OCI-M1 (cell line): ENCODE results near the gene DDX49.
"Not testable (repeated sequence)": the region's sequence is repeated elsewhere in the genome, so short reads cannot be mapped to it uniquely, and the experiment has no call there.

Source experiments
- DNase-seq: peaks from one replicate; lab custom pipeline; 2025; lab: John Stamatoyannopoulos, UW

The DDX49 gene

DNA sequence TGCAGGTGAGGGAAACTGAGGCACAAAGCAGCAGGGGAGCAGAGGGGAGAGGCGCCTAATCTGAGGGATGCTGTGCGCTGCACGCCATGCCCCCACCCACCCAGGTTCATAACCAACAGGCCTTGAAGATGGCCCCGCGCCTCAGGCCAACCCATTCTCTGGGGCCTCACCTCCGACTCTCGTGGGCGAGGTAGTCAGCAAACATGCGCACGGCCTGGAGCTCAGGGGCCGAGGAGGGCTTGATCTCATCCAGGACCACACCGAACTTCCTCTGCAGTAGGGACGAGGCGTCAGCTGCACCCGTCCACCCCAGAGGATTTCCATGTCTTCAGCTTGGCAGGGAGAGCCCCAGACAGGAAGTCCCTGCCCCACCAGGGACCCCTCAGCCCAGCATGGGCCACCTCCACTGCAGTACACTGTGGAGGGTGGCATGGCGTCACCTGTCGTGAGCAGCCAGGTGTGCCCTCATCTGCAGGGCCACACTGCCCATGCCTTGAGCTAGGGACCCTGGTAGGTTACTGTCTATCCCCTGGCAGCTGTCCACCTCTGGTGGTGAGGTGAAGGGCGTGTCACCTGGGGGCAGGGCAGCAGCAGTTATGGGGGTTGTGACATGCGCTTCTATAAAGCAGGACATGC is 8.6 kb upstream of the DDX49 start:
- DNase-seq = no peak

DNA sequence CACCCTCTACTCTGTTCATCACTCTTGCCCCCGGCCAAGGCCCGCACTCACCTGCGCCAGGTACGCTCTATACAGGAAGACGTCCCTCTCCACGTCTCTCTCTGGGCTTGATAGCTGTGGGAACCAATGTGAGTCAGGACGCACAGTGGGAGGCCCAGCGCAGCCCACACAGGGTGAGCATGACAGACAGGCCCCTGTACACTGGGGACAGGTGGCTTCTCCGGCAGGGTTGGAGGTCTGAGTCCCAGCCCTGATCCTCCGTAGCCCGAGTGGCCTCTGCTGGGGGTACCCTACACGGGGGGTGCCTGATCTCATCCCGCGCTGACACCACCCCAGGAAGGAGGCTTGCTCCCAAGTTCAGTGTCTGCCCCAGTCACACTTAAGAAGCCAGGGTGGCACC is 6.6 kb upstream of the DDX49 start:
- no peak for DNase-seq

DNA sequence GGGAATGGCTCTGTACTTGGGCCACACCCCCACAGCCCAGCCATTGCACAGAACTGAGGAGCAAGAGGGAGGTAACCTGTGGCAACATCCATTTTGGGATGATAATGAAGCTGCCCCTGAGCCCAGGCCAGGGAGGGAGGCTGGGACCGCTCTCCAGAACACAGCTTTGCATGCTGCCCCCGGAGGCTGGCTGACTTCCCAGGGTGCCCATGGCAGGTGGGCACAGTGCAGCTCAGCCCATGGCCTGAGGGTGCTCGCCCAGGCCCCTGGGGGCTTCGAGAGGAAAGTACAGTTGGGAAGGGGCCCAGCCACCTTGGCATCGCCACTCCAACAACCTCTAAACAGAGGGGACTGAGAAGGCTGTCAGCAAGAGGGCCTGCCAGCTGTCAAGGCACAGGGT is 6.0 kb upstream of the DDX49 start:
- no peak for DNase-seq

DNA sequence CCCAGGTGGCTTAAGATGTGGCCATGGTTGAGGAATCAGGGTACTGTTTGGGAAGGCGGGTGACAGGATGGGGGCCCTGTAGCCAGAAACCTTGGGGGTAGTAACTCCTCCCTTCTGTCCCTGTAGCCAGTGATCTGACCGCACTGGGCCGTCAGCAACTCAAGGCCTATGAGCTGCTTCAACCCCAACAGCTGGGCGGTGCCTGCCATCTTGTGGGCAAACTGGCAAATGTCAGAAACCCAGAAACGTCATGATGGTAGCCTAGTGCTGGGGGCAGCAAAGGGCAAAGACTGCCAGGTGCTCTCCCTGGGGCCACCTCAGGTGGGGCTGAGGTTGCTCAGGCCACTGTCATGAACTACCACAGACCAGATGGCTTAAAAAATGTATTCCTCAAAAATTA is 3.9 kb upstream of the DDX49 start:
- DNase-seq = peak; percentile 43

DNA sequence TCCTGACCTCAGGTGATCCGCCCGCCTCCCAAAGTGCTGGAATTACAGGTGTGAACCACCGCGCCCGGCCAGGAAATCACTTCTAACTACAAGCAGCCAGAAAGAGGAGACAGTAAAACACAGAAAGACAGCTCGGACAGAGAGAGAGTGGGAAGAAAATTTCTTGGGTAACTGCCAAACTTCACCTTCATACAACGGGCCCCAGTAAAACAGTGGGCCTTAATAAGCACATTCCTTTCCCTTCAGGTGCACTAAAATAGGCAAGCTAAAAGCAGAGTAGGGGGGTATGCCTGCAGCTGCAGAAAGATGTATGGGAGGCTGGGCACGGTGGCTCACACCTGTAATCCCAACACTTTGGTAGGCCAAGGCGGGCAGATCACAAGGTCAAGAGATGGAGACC is 1.9 kb upstream of the DDX49 start:
- DNase-seq = not testable (repeated sequence)

DNA sequence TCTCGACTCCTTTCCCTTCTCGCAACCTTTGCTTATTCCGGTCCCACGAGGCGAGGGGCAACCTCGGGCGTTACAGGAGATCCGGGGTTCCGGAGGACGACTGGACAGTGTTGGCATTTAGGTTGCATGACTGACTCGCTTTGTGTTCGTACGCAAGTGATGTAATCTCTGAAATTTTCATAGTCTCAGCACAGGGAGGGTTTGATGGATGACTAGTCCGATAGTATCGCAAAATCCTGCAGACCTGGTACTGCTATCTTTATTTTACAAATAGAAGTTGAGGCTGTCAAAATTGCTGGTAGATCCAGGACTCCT is 342 bp downstream of the DDX49 start:
- DNase-seq = no peak

DNA sequence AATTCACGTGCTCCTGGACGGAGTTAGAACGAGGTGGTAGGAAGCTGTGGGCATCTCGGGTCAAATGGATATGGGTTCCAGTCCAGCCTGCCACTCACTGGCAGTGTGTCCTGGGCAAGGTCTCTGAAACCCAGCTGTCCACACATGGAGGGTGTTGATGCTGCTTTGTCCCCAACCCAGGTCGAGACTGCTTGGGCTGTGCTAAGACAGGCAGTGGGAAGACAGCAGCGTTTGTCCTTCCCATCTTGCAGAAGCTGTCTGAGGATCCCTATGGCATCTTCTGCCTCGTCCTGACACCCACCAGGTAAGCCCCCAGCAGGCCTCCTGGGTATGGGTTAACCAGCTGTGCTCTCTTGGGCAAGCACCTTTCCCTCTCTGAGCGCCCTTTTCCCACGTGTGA is 885 bp downstream of the DDX49 start:
- DNase-seq = no peak

DNA sequence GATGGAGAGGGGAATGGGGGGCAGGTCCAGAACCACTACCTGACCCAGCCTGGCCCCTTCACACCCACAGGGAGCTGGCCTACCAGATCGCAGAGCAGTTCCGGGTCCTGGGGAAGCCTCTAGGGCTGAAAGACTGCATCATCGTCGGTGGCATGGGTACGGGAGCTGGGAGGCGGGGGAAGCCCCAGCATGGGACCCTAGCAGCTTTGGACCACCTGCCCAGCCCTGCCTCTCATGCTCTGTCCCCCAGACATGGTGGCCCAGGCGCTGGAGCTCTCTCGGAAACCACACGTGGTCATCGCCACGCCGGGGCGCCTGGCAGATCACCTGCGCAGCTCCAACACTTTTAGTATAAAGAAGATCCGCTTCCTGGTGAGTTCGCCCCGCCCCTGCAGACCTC is 2.1 kb downstream of the DDX49 start:
- DNase-seq = no peak

DNA sequence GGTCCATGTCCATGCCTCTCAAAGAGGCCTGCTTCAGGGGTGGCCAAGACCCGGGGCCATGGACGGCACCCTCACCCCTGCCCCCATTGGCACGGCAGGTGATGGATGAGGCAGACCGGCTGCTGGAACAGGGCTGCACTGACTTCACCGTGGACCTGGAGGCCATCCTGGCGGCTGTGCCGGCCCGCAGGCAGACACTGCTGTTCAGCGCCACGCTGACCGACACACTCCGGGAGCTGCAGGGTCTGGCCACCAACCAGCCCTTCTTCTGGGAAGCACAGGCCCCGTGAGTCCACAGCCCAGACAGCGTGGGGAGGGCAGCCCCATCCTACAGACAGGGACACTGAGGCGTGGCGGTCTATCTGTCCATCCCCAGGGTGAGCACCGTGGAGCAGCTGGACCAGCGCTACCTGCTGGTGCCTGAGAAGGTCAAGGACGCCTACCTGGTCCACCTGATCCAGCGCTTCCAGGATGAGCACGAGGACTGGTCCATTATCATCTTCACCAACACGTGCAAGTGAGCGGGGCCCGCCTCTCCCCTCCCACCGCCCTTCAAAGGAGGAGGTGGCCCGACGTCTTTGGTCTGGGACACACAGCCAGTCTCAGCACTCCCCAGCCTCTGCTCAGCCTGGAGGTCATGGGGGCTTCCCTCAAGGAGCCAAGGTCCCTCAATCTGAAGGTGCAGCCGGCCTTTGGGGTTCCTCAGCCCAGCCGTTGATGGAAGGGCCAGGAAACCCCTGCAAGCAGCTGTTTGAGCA is 2.9 kb downstream of the DDX49 start:
- DNase-seq = no peak

DNA sequence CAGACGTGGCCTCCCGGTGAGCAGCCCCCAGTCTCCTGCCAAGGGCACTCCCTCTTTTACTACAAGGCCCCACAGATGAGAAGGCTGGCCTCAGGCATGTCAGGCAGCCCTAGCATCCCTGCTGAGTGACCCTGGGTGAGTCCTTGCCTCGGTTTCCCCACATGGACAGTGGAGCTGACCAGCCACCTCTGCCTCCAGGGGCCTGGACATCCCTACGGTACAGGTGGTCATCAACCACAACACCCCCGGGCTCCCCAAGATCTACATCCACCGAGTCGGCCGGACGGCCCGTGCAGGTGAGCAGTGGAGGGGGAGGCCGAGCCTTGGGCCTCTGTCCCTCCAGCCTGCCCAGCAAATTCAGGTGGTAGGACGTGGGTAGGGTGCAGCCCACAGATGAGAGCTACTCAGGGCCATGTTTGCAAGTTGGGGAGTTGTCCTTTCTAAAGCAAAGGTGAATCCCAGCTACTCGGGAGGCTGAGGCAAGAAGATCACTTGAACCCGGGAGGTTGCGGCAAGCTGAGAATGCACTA is 5.2 kb downstream of the DDX49 start:
- DNase-seq = no peak

DNA sequence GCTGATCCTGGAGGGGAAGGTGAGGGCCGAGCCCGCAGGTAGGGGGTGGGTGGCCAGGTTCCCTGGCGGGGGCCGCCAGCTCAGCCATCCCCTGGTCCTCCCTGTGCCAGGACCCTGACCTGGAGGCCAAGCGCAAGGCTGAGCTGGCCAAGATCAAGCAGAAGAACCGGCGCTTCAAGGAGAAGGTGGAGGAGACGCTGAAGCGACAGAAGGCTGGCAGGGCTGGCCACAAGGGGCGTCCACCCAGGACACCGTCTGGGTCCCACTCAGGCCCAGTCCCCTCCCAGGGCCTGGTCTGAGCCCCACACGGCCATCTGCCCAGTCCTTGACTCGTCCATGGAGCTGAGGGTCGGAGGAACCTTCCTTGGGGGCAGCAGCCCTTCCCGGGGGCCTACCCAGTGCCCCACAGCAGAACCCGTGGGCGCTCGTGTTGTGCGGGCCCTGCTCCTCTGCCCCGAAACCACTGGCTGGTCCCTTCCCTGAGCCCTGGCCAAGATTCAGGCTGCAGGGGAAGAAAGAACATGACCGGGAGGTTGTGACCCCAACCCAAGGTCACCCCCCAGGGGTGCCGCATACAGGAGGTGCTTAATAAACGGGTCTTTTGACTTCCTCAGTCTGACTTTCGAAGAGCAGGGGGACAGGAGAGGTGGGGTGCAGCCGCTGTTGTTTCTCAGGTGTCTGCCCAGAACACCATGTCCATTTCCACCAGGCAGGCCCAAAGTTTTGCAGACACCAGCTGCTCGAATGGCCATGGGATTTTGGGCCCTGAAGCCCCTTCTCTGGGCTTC is 8.7 kb downstream of the DDX49 start:
- DNase-seq = no peak

DNA sequence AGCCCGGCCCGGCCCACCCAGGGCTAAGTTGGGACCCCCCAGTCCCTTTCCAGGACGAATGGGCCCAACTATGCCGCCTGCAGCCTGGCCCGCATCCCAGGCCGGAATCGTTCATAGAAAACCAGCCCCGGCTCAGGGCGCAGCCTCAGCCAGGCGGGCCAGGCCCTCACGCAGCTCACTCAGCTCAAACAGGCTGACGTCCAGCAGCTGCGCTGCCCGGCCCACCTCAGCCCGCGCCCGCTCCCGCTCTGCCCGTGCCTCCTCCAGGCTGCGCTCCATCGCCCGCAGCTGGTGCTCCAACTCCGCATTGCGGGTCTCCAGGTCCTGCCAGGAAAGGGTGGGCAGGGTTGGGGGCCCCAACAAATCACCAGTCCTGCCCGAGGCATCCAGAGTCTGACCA is 9.8 kb downstream of the DDX49 start:
- DNase-seq = no peak

DNA sequence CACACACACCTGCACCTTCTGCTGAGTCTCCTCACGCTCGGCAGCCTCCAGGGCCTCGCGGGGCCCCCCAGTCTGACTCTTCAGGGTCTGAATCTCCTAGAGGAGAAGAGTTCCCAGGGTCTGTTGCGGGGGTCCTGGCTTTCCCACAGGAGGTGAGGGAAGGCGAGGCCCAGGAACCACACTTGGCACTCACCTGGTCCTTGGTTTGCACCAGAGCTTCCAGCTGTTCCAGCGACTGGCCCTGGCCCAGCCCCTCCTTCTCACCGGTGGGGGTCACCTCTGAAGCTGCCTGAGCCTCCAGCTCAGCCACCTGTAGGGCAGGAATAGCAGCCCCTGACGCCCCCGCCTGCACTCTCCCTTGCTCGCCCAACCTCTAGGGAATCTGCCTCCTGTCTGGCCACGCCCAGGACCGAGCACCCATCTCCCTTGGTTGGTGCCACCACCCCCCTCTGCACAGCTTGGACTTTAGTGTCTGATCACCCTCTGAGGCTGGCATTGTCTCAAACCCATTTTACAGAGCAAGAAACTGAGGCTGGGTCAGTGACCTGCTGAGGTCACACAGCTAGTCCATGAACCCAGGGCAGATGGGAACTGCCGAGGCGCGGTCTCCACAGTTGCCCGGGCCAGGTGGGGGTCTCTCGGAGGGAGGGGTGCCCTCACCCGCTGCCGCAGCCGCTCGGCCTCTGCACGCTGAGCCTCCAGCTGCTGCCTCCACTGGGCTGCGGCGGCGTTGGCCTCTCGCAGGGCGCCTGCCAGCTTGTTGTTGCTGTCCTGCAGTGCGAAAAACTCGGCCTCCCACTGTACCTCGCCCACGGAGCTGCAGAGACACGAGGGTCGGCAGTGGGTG is 12.0 kb downstream of the DDX49 start:
- no peak for DNase-seq

DNA sequence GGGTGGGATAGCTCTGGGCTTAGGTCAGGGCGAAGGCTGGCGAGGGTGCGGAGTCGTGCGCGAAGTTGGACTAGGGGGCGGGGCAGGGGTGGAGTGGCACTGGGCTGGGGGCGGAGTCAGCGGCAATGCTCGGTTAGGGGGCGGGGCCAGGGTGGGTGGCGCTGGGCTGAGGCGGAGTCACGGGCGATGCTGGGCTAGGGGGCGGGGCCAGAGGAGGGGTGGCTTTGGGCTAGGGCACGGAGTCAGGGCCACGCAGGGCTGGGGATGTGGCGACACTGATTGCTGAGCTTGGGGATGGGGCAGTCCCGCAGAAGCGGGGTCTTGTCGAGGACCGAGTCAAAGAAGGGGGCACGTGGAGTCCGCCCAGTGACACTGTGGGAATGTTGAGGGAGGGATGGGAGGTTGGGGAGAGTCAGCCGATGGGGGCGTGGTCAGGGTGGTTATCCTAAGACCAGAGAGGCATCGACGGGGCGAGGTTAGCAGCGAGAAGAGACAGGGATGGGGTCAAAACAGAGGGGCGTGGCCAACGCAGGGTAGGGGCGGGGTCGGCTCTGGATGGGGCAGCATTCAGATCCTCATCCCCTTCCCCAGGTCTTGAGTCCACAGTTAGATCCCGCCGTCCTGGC is 12.8 kb downstream of the DDX49 start:
- DNase-seq = peak; percentile 77

DNA sequence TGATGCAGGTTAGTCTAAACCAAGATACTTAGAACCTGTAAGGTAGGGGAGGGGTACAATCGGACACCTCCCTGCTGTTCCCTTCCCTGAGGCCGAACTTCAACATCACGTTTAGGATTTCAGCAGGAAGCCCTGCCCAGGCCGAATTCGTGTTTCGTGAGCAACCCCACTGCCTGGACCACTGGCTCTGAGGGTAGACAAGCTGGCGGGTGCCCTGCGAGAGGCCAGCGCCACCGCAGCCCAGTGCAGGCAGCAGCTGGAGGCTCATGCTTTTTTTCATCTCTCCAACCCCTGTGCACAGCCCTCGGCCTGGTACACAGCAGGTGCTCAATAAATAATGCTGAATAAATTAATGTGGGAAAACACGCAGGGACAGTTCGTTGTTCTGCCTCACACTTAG is 13.8 kb downstream of the DDX49 start:
- DNase-seq = no peak

DNA sequence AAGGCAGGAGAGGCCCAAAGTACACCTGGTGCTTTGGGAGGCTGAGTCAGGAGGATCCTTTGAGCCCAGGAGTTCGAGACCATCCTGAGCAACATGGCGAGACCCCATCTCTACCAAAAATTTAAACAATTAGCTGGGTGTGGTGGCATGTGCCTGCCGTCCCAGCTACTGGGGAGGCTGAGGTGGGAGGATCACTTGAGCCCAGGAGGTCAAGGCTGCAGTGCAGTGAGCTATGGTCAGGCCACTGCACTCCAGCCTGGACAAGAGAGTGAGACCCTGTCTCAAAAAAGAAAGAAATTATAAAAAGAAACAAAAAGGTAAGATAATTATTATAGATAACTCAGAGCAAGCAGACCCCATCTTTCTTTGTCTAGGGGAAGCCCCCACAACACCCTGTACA is 19.6 kb downstream of the DDX49 start:
- no peak for DNase-seq

DNA sequence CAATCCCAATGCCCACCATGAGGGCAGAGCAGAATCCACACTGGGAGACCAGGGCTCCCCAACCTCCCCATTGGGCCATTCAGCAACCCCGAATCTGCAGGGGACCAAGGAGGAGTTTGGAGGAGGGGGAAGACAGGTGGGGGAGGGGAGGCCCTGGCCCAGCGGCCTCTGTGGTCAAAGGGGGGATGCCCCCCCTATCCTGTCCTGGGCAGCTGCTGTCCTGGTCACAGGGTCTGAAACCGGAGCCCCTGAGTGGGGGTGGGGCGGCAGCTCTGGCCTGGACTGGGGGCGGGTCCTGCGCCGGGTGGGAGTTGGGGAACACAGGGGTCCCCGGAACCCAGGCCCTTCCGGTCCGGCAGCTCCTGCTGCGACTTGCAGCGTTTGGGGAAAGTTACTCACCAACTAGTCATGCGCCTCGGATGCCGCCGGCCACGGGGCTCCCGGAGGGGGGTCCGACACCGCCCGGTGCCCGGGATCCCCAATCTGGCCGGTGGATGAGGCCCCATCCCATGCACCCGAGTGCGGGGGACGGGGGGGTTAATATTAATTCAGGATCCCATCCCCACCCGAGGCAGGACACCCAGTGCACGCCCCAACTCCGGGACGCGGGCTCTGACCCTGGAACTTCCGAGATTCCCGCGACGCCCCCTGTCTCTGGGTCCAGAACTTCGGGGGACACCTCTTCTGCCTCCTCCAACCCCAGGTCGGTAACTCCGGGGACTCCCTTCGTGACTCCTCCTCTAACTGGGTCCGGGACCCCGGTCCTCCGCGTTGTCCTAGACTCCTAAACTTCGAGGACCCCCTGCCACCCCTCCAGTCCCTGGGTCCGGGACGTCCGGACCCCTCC is 20.6 kb downstream of the DDX49 start:
- DNase-seq = peak; percentile 22

DNA sequence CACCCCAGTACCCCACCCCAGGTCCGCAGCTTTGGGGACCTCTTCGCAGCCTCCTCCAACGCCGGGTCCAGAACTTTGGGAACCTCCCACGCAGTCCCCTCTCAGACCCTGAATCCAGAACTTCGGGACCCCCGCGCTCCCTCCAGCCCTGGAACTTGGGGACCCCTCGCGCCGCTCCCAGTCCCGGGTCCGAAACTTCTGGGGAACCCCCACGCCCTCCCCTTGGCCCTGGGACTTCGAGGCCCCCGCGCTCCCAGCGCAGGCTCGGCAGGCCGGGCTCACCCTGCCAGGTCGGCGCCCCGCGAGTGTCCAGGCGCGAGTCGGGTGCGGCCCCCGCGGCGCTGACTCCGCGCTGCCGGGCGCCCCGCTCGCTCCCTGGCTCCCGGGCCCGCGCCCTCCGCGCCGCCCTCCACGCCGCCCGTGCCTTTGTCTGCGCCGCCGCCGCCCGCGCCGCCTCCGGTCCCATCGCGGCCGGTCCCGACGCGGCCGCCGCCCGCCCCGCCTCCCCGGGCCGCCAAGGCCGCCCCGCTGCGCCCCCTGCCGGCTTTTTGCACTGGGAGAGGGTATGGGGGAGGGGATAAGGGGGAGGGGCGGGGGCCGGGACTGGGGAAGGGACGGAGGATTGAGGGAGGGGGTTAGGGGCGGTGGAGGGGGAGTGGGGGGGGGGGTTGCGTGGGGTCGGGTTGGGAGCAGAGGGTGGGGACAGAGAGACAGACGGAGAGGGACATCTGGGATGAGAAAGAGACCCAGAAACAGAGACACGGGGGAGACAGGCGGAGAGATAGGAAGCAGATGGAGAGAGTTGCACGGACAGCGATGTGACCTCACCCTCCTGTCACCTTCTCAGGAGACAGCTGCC is 21.5 kb downstream of the DDX49 start, which contains the start of gene HOMER3:
Gene HOMER3, minus strand, starts transcription at position 449 of the 859 bp plus-strand sequence. CDS start 2,235 bp downstream, outside the sequence.
- DNase-seq = peak; percentile 79

DNA sequence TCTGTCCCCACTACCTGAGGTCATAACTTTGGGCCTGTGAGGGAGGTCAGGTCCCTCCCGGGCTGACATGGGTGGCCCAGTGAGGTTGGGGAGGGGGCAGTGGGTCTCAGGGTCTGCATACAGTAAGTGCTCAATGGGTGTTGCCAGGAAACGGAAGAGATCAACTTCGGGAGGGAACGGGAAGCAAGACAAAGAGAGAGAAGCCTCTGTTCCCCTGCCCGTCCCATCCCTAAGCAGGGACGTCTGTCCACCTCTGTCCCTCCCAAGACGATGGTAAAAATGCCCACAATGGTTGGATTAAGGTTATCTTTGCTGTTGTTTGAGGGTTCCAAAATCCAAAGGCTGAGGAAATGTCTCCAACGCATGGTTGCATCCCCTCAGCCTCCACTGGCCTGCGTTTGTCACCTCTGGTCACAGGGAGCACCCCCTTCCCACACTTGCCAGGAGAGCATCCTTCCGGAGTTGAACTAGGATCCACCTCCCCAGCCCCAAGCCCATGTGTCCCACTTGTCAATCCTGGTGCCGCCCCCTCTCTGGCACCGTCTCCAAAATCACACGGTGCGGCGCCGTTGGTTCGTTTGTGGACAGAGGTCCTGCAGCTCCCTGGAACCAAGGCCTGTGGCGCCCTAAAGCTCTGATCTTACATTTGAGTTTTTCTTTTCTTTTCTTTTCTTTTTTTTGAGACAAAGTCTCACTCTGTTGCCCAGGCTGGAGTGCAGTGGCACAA is 22.3 kb downstream of the DDX49 start:
- no peak for DNase-seq
